ENCODE measurements around the gene ADGRV1.

DNA sequence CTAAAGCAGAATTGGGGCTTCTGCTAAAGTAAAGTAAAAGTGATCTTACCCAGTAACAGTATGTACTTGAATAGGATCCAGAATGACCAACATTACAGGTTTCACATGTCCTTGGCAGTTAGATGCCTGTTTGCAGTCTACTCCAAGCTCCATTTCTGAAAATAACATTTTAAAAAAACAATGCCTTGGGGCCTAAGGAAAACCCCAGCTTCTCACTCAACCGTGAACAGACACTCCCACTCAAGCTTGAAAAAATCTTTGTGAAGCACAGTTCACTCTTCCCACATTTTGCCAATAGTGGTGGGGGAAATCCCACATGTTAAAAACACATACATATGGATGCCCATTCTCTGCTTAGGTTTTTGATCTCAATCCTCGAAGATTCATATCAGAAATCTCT, 520.4 kb downstream of the ADGRV1 start:
- TF ChIP-seq POLR2A (IDR thresholded peaks at IDR 0.05; ENCODE audit: low read length) (no peak), POLR2AphosphoS2 (conservative IDR thresholded peaks at IDR 0.05; ENCODE audit: low read length) (no peak), CBX2 (IDR thresholded peaks at IDR 0.05; ENCODE audit: borderline replicate concordance, low read depth) (no peak), CBX8 (IDR thresholded peaks at IDR 0.05) (no peak), JUN (IDR thresholded peaks at IDR 0.05) (no peak), ZFP36 (IDR thresholded peaks at IDR 0.05; ENCODE audit: borderline replicate concordance, partially characterized antibody) (no peak), EP300 (IDR thresholded peaks at IDR 0.05) (no peak)
- TF ChIP-seq, protein P1, sequence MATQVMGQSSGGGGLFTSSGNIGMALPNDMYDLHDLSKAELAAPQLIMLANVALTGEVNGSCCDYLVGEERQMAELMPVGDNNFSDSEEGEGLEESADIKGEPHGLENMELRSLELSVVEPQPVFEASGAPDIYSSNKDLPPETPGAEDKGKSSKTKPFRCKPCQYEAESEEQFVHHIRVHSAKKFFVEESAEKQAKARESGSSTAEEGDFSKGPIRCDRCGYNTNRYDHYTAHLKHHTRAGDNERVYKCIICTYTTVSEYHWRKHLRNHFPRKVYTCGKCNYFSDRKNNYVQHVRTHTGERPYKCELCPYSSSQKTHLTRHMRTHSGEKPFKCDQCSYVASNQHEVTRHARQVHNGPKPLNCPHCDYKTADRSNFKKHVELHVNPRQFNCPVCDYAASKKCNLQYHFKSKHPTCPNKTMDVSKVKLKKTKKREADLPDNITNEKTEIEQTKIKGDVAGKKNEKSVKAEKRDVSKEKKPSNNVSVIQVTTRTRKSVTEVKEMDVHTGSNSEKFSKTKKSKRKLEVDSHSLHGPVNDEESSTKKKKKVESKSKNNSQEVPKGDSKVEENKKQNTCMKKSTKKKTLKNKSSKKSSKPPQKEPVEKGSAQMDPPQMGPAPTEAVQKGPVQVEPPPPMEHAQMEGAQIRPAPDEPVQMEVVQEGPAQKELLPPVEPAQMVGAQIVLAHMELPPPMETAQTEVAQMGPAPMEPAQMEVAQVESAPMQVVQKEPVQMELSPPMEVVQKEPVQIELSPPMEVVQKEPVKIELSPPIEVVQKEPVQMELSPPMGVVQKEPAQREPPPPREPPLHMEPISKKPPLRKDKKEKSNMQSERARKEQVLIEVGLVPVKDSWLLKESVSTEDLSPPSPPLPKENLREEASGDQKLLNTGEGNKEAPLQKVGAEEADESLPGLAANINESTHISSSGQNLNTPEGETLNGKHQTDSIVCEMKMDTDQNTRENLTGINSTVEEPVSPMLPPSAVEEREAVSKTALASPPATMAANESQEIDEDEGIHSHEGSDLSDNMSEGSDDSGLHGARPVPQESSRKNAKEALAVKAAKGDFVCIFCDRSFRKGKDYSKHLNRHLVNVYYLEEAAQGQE (IDR thresholded peaks at IDR 0.05), result no peak
- TF ChIP-seq, protein P2, sequence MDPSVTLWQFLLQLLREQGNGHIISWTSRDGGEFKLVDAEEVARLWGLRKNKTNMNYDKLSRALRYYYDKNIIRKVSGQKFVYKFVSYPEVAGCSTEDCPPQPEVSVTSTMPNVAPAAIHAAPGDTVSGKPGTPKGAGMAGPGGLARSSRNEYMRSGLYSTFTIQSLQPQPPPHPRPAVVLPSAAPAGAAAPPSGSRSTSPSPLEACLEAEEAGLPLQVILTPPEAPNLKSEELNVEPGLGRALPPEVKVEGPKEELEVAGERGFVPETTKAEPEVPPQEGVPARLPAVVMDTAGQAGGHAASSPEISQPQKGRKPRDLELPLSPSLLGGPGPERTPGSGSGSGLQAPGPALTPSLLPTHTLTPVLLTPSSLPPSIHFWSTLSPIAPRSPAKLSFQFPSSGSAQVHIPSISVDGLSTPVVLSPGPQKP (IDR thresholded peaks at IDR 0.05; ENCODE audit: low read depth, low read length), result no peak
- TF ChIP-seq, protein P3, sequence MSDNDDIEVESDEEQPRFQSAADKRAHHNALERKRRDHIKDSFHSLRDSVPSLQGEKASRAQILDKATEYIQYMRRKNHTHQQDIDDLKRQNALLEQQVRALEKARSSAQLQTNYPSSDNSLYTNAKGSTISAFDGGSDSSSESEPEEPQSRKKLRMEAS (IDR thresholded peaks at IDR 0.05), result no peak
- TF ChIP-seq, protein P4, sequence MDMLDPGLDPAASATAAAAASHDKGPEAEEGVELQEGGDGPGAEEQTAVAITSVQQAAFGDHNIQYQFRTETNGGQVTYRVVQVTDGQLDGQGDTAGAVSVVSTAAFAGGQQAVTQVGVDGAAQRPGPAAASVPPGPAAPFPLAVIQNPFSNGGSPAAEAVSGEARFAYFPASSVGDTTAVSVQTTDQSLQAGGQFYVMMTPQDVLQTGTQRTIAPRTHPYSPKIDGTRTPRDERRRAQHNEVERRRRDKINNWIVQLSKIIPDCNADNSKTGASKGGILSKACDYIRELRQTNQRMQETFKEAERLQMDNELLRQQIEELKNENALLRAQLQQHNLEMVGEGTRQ (IDR thresholded peaks at IDR 0.05), result no peak
- TF ChIP-seq, protein P5, sequence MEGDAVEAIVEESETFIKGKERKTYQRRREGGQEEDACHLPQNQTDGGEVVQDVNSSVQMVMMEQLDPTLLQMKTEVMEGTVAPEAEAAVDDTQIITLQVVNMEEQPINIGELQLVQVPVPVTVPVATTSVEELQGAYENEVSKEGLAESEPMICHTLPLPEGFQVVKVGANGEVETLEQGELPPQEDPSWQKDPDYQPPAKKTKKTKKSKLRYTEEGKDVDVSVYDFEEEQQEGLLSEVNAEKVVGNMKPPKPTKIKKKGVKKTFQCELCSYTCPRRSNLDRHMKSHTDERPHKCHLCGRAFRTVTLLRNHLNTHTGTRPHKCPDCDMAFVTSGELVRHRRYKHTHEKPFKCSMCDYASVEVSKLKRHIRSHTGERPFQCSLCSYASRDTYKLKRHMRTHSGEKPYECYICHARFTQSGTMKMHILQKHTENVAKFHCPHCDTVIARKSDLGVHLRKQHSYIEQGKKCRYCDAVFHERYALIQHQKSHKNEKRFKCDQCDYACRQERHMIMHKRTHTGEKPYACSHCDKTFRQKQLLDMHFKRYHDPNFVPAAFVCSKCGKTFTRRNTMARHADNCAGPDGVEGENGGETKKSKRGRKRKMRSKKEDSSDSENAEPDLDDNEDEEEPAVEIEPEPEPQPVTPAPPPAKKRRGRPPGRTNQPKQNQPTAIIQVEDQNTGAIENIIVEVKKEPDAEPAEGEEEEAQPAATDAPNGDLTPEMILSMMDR (IDR thresholded peaks at IDR 0.05), result no peak
